WI38 (cell line): ENCODE data around the gene SETD3.

Source experiments
- H3K4me3 ChIP-seq: 2 replicates; pipeline ENCODE4 v1.5.1; 2011; ENCODE audit warnings: low read depth, mild to moderate bottlenecking, control low read depth, low read length
- TF ChIP-seq, protein P1 (sequence below): IDR thresholded peaks from 2 replicates; pipeline ENCODE4 v1.5.1; 2012; ENCODE audit warnings: low read depth, mild to moderate bottlenecking, control low read depth, low read length

The SETD3 gene

GRCh38 chr14:99381688-99382060 is 99.0 kb downstream of the SETD3 start:
- TF ChIP-seq, protein P1, sequence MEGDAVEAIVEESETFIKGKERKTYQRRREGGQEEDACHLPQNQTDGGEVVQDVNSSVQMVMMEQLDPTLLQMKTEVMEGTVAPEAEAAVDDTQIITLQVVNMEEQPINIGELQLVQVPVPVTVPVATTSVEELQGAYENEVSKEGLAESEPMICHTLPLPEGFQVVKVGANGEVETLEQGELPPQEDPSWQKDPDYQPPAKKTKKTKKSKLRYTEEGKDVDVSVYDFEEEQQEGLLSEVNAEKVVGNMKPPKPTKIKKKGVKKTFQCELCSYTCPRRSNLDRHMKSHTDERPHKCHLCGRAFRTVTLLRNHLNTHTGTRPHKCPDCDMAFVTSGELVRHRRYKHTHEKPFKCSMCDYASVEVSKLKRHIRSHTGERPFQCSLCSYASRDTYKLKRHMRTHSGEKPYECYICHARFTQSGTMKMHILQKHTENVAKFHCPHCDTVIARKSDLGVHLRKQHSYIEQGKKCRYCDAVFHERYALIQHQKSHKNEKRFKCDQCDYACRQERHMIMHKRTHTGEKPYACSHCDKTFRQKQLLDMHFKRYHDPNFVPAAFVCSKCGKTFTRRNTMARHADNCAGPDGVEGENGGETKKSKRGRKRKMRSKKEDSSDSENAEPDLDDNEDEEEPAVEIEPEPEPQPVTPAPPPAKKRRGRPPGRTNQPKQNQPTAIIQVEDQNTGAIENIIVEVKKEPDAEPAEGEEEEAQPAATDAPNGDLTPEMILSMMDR = no peak
- H3K4me3 ChIP-seq = no peak overlapping the region

DNA sequence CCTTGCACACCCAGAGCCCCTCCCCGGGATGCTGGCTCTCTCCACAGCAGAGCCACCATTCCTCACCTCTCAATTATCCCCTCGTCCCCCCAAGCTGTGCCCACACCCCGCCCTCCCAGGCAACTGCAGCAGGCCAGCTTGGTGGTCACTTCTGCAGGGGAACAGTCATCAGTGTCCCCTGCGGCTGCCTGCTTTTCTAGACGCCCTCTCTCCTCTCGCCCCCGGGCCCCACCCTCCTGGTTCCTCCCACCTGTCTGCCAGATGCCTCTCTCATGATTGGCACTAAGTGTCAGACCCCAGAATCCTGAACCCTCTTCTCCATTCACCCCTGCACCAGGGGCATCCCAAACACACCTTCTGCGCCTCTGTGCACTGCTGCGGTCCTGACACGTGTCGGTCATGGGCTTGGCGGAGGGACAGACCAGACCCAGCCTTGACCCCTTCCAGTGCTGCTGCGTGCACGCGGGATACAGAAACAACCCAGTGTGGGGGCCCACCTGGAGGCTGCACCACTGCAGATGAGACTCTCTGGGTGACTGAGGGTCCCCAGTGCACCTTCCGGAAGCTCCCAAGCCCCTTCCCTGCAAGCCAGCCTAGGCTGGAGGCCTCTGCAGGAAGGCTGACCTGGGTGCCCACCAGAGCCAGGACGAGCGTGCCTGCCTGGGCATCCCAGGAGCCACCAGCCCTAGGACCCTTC is 99.5 kb downstream of the SETD3 start:
- H3K4me3 ChIP-seq = no peak overlapping the region
- TF ChIP-seq, protein P1 = no peak

DNA sequence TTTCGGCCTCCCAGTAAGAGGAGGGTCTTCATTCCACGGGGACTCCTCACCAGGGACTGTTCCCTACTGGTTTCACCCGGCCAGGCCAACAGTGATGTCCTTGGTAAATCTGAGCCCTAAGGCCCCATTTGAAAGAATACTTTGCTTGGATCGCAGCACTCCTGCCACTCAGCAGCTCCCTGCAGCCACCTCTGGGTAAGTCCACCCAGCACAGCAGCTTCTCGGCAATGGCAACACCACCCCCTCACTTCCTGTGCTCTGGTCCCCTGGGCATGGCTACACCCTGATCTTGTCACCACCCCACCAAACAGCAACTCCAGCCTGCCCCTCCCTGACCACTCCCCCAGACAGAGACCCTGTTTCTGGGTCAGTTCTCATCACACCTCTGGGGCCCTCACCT is 100.3 kb downstream of the SETD3 start:
- H3K4me3 ChIP-seq = no peak overlapping the region
- TF ChIP-seq, protein P1 = no peak

GRCh38 chr14:99378782-99379214 is 101.9 kb downstream of the SETD3 start:
- no peak overlapping the region for H3K4me3 ChIP-seq
- TF ChIP-seq, protein P1 = no peak

DNA sequence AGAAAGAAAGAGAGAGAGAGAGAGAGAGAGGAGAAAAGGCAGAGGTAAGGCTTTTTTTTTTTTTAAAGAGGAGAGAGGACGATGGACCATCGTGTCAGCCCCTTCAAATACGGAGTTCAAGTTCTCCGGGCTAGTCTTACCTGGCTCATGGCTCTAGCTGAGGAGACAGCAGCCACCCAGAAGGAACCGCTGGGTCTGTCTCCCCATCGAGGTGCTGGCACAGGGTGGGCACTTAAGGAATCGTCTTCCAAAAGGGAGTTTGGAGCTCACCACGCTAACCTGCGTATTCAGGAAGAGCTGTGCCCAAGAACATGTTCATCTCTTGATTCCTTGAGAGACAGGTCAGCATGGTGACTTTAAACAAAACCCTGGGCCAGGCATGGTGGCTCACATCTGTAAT is 102.7 kb downstream of the SETD3 start:
- no peak overlapping the region for H3K4me3 ChIP-seq

GRCh38 chr14:99374964-99375363 is 105.7 kb downstream of the SETD3 start:
- no peak overlapping the region for H3K4me3 ChIP-seq
- TF ChIP-seq, protein P1 = no peak

More for the DNA sequence above, 102.7 kb downstream of the SETD3 start:
- TF ChIP-seq, protein P1 = no peak

DNA sequence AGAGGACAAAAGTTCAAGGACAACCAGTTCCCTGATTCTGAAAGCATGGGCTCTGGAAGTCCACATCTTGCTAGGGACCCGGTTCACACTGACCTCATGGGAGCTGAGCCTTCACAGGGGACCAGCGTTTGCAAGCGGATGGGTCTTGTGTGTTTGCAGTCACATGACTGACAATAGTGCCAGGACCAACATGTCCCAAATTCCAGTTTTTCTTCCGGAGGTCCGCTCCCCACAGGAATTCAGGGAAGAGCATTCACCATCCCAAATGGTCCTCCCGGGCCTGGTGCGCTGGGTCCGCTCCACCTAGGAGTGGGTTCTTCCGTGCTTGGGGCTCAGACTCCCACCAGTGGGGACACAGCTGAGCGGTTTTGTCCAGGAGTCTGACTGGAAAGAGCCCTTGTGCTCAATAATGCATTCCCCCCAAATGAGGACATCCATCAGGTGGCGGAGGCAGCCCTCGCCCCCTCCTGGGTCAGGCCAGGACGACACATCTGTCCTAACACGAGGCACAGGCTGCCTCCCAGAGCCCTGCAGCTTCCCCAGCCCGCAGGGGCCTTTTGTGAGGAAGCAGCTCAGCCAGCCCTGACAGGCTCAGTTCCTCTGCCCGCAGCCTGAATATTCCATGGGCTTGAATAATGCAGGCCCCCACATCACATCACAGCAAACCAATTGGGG is 116.9 kb downstream of the SETD3 start:
- H3K4me3 ChIP-seq = no peak overlapping the region
- TF ChIP-seq, protein P1 = no peak
